GM19099 (cell line): ENCODE measurements around the gene C1orf94.

ENCODE experiments used
- POLR2A ChIP-seq: IDR thresholded peaks from 3 replicates; pipeline ENCODE4 v1.6.1; 2011; ENCODE audit warnings: low read depth; ENCODE audit not compliant: insufficient read length; ENCODE audit errors: extremely low read depth

The C1orf94 gene

GRCh38 chr1:34153246-34153645 is 23.5 kb upstream of the C1orf94 start:
- TF ChIP-seq POLR2A = no peak

DNA sequence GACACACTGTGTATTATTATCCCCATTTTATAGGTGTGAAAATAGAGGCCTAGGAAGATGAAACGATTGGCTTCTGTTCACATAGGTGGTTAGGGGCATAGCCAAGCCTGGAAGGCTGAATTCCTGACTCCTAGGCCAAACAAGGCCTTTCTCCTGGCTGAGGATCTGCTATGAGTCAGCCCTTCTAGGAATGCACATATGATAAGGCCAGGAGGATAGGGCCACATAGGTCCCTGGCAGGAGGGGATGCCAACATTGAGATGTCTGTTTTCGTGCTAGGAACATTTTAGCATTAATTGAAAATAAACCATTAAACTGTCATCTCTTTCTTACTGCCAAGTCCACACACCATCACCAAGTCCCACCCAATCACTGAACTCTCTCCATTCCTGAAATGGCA is 20.8 kb upstream of the C1orf94 start:
- TF ChIP-seq POLR2A = no peak

DNA sequence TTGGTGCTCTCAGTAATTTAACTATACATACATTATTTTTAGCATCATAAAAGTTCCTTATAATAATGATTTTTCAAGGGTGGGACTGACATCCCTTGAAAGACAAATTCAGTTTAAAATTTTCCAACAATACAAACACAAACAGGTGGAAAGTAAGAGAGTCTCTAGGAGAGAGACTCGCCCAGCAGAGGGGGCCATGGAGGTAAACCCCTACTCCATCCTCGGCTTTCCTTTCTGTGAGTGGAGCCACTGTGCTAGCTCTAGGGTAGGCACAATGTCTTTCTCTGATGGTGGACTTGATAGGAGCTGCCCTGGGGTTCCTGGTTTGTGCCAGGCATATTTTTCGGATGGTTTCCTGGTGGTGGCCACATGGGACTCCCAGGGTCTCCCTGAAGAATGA is 20.0 kb upstream of the C1orf94 start:
- TF ChIP-seq POLR2A = no peak

GRCh38 chr1:34162852-34163766 is 13.6 kb upstream of the C1orf94 start:
- TF ChIP-seq POLR2A = no peak

DNA sequence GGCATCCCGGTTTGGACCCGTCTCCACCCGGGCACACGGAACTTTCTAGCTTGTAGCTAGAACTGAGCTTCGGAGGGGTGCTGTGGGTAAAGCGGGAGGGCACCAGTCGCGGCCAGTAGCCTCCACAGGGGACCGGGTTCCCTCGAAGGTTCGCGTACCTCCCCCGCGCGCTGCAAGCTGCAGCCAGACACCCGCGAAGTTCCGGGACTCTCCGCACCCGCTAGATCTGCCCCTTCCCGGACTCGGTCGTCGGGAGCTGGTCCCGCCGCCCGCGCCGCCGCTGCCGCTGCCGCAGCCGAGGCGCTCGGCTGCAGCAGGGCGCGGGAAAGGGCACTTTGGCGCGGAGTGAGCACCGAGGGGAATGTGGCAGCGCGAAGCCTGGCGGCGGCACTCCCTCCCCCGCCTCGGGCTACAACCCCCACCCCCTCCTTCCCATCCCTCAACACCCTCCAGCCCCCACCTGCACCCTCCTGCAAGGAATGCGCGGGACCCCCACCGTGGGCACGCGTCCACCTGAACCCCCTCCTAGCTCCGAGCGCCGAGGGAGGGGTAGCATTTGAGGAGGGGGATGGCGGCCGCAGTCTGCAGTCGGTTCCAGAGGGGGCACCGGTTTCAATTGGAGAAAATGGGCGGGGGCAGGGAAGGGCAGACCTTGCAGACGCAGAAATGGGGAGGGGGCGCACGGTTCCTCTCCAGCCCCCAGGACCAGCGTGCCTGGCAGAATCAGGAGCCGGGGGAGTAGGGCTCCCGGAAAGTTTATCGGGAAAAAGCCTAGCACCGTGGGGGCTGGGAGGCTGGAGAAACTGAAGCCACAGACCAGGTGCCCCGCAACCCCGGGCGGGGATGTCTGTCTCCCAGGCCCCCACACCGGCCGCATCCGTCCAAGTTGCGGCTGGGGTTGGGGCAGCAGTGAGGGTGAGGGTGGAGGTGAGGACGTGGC is 12.6 kb upstream of the C1orf94 start:
- no peak for TF ChIP-seq POLR2A

DNA sequence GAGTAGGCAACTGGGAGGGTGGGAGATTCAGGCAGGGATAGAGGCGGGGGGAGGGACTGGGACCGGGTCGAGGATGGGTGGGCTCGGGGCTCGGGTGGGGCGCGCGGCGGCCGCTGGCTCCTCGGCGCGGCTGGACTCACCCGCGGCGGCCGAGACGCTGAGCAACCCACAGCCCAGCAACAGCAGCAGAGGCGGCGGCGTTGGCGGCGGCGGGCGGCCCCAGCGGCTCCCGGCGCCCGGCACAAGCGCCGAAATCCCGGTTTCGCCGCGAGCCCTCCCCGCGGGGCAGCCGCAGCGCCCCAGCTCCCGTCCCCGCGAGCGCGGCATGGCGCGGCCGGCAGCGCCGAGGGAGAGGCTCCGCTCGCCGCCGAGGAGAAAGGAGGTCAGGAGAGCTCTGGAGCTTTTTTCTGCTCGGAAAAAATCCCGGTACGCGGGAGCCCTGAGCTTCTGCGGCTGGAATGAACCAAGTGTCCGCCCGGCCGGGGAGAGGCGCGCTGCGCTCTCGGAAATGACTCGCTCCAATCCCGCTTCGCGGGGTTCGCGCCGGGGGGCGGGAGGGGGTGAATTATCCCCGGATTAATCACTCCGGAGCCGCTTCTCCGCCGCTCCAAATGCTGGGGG is 11.8 kb upstream of the C1orf94 start, which contains the start of gene CSMD2:
Gene CSMD2, minus strand, starts transcription at position 460 of the 621 bp plus-strand sequence. Its CDS starts 133 bp downstream, at position 327.
- TF ChIP-seq POLR2A = no peak

DNA sequence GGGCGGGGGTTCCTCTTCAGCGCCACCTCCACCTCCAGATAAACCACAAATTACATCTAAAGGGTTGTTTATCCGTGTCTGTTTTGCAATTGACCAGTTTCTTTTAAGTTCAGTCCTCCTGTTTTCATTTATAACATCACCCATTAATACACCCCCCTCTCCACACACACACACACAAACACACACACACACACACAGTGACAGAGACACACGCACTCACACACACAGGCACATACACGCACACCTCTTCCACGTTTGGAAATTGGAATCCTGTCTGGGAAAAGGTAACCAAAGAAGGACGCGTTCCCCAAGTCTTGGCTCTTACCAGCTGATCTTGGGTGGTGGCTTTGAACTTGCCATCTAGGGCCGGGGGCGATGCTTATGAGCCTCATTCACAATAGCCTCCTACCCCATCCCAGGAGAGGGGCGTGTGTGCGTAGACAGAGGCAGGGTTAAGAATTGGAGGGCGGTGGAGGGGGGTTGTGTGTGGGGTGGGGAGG is 11.2 kb upstream of the C1orf94 start:
- no peak for TF ChIP-seq POLR2A

GRCh38 chr1:34166191-34166624 is 10.5 kb upstream of the C1orf94 start:
- TF ChIP-seq POLR2A = no peak

DNA sequence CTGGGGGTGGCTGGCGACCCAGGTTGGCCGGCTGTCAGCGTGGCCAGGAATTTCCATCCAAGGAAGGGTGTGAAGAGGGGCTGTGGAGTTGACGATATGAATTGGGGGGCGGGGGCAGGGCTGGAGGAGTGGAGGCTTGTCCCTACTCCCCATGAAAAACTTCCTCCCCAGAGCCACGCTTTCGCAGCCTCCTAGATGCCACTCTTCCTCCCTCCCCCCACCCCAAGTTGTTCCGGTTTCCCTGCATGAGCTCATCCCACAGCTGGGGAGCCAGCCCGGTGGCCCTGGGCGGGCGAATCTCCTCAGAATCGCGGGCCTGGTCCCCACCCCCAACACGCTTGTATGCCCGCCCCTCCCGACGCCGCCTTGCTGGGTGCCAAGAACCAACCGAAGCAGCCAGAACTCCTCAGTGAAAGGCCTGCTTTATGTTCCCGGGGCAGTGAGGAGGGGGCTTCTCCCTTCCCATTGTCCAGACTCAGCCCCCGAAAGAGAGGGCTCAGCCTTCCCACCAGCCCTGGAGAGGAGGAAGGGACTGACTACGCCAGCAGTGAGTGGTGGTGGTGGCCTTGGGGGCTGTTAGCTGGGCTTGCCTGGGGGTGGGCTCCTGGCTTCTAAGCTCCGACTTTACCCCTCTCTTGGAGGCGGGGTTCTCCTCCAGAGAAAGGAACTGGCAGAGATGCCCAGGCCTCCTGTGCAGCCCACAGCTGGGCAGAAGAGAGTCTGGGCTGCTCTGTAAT is 9.9 kb upstream of the C1orf94 start:
- TF ChIP-seq POLR2A = no peak

GRCh38 chr1:34167389-34167788 is 9.3 kb upstream of the C1orf94 start:
- TF ChIP-seq POLR2A = no peak

- TF ChIP-seq POLR2A = no peak
Observed at GRCh38 chr1:34175744-34176143, 963 bp upstream of the C1orf94 start.

DNA sequence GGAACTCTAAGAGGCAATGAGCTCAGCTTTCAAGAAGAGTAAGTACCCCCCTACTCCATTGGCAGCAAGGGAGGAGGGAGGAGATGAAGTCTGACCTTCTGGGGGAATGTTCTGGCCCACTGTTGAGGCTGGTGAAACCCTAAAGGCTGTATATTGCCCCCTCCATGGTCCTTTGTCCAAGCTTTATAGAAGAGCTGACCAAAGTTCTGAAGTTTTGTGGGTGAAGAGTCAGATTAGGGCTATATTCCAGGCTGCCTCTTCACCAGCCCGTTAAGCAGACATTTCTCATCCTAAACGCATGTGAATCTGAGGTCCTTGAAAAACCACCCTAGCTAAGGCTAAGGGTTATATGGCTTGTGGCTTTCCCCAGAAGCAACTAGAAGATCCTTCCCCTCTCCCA is 1.4 kb downstream of the C1orf94 start:
- TF ChIP-seq POLR2A = no peak

GRCh38 chr1:34186741-34187494 is 10.2 kb downstream of the C1orf94 start:
- TF ChIP-seq POLR2A = no peak
